ENCODE data around the gene KHDC3L. TPM values are rescaled to one million over a fixed set of nuclear protein-coding genes. Genes with fewer than 3 reads are reported as not detected.

The KHDC3L gene
- not detected in 2 replicates for total RNA-seq

GRCh38 chr6:73362358-73362757, at the start of gene KHDC3L:
Gene KHDC3L, plus strand, starts transcription at chr6:73362658. Its CDS starts 72 bp downstream, at chr6:73362730.

GRCh38 chr6:73353636-73354593, 8.5 kb upstream of the KHDC3L start, which contains the start of gene DPPA5:
Gene DPPA5, minus strand, starts transcription at chr6:73354276. Its CDS starts 51 bp downstream, at chr6:73354225.

GRCh38 chr6:73369563-73369962, 7.1 kb downstream of the KHDC3L start, which contains the start of gene OOEP:
Gene OOEP, minus strand, starts transcription at chr6:73369897. Its CDS starts 105 bp downstream, at chr6:73369792.

GRCh38 chr6:73394577-73395354, 32.3 kb downstream of the KHDC3L start, which contains the start of gene DDX43:
Gene DDX43, plus strand, starts transcription at chr6:73394828. Its CDS starts 78 bp downstream, at chr6:73394906.

Other genes with a start within 250 kb of the KHDC3L start
- not detected in 2 replicates for gene KHDC1L, start 137.2 kb upstream of the KHDC3L start, total RNA-seq
- gene KHDC1, start 99.5 kb upstream of the KHDC3L start, total RNA-seq = under 0.01 and 0.09 TPM in 2 replicates
- not detected in 2 replicates for gene DPPA5, start 8.4 kb upstream of the KHDC3L start, total RNA-seq
- gene OOEP, start 7.2 kb downstream of the KHDC3L start, total RNA-seq = 0.22 TPM in 1 of 2 replicates, not detected in the other
- 0.33 TPM in 1 of 2 replicates, not detected in the other for gene DDX43, start 32.2 kb downstream of the KHDC3L start, total RNA-seq
- gene CGAS, start 89.6 kb downstream of the KHDC3L start, total RNA-seq = 0.69 and 0.98 TPM in 2 replicates
- 22.1 and 27.2 TPM in 2 replicates for gene MTO1, start 99.1 kb downstream of the KHDC3L start, total RNA-seq
- gene EEF1A1, start 158.4 kb downstream of the KHDC3L start, total RNA-seq = 28,755 and 30,765 TPM in 2 replicates

Data from dermis lymphatic vessel endothelial cell (primary cell).